Bronchial epithelial cell (primary cell): ENCODE data around the gene POGZ. TPM values are rescaled to one million over a fixed set of nuclear protein-coding genes. Genes with fewer than 3 reads are reported as not detected.

Source experiments
- DNase-seq: peaks from one replicate; pipeline ENCODE4 v3.0.0-alpha.2; 2010; ENCODE audit warnings: low read depth
- FAIRE-seq: peaks from 2 replicates; lab custom pipeline; 2011; peaks lifted over from hg19 to GRCh38; lab: Jason Lieb, UNC
- H3K27me3 ChIP-seq: 2 replicates; pipeline ENCODE4 v1.5.1; 2011; ENCODE audit warnings: low read length; ENCODE audit not compliant: control insufficient read depth, insufficient read depth
- H3K36me3 ChIP-seq: 2 replicates; pipeline ENCODE4 v1.5.1; 2011; ENCODE audit warnings: low read length; ENCODE audit not compliant: control insufficient read depth, insufficient read depth
- H3K4me3 ChIP-seq: 2 replicates; pipeline ENCODE4 v1.5.1; 2011; ENCODE audit warnings: mild to moderate bottlenecking, low read depth, low read length, control low read depth
- total RNA-seq: library from RNA; depleted of rRNA; stranded (reverse); fragments of >200 nt; gene quantifications from 2 replicates; pipeline ENCODE4 v1.2.1, GENCODE V29; 2014
- TF ChIP-seq, protein P1 (sequence below): IDR thresholded peaks from 2 replicates; pipeline ENCODE4 v1.5.1; 2011; ENCODE audit warnings: mild to moderate bottlenecking, moderate library complexity, low read length, control low read depth, inconsistent platforms; ENCODE audit not compliant: insufficient read depth, severe bottlenecking

Gene POGZ
- total RNA-seq, 1 donor from 2014 or later = 6.6 TPM

DNA sequence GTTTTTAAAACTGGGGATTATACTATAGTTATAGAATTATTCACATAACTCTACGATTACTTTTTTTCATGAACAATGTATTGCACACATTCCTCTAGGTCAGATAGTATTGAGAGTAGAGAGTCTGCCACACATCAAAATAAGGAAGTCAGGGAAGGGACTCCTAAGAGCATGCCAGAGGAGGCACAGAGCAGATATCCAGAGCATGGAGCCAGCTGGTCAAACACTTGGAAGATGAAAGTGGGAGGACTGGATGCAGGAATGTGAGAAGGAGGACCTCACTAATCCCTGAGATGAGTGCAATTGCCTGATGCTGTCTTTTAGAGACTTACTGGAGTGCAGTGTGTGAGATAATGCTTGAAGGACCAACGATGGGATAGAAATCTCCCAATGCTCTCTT, 102.6 kb downstream of the POGZ start:
- H3K36me3 ChIP-seq = no peaks in the 10 kb centered on the region
- no peaks in the 10 kb centered on the region for H3K27me3 ChIP-seq
- no peak for DNase-seq
- no peak overlapping the region for H3K4me3 ChIP-seq
- TF ChIP-seq, protein P1, sequence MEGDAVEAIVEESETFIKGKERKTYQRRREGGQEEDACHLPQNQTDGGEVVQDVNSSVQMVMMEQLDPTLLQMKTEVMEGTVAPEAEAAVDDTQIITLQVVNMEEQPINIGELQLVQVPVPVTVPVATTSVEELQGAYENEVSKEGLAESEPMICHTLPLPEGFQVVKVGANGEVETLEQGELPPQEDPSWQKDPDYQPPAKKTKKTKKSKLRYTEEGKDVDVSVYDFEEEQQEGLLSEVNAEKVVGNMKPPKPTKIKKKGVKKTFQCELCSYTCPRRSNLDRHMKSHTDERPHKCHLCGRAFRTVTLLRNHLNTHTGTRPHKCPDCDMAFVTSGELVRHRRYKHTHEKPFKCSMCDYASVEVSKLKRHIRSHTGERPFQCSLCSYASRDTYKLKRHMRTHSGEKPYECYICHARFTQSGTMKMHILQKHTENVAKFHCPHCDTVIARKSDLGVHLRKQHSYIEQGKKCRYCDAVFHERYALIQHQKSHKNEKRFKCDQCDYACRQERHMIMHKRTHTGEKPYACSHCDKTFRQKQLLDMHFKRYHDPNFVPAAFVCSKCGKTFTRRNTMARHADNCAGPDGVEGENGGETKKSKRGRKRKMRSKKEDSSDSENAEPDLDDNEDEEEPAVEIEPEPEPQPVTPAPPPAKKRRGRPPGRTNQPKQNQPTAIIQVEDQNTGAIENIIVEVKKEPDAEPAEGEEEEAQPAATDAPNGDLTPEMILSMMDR = no peak
- no peak for FAIRE-seq

Other genes with a start within 250 kb of the POGZ start
- 259 and 280 TPM in 2 replicates for gene PSMD4, start 204.8 kb downstream of the POGZ start, total RNA-seq
- gene ZNF687, start 177.2 kb downstream of the POGZ start, total RNA-seq = 9.0 and 12.8 TPM in 2 replicates
- gene PI4KB, start 132.1 kb downstream of the POGZ start, total RNA-seq = 20.8 and 30.9 TPM in 2 replicates
- gene RFX5, start 112.2 kb downstream of the POGZ start, total RNA-seq = 8.8 and 16.6 TPM in 2 replicates
- gene SELENBP1, start 86.8 kb downstream of the POGZ start, total RNA-seq = 4.2 and 7.0 TPM in 2 replicates
- gene PSMB4, start 59.9 kb downstream of the POGZ start, total RNA-seq = 350 and 396 TPM in 2 replicates
- 4.2 and 12.5 TPM in 2 replicates for gene CGN, start 51.9 kb upstream of the POGZ start, total RNA-seq
- 25.0 and 54.3 TPM in 2 replicates for gene TUFT1, start 80.8 kb upstream of the POGZ start, total RNA-seq
- gene SNX27, start 152.6 kb upstream of the POGZ start, total RNA-seq = 20.0 and 23.9 TPM in 2 replicates